Smooth muscle cell (in vitro differentiated cells): ENCODE measurements around the gene C1RL. TPM values are rescaled to one million over a fixed set of nuclear protein-coding genes. Genes with fewer than 3 reads are reported as not detected.
A peak's percentile ranks its signal among the peaks of the same experiment; 100 is the strongest.

Experiments
- DNase-seq: peaks from one replicate; lab custom pipeline; 2025; ENCODE audit not compliant: unreplicated experiment; lab: John Stamatoyannopoulos, UW
- H2AFZ ChIP-seq: fragments of 200-600 bp; sonication (generic); 2 replicates; pipeline ENCODE4 v1.6.0; 2016; ENCODE audit warnings: antibody characterized with exemption, low read depth, mild to moderate bottlenecking
- H3F3A ChIP-seq: fragments of 200-600 bp; sonication (generic); 2 replicates; pipeline ENCODE4 v1.6.0; 2017; ENCODE audit warnings: antibody characterized with exemption, low read depth
- H3K27ac ChIP-seq: fragments of 200-600 bp; sonication (generic); 2 replicates; pipeline ENCODE4 v1.5.1; 2016; ENCODE audit warnings: low read depth, mild to moderate bottlenecking
- H3K27me3 ChIP-seq: fragments of 200-600 bp; sonication (generic); 2 replicates; pipeline ENCODE4 v1.6.1; 2016; ENCODE audit warnings: low read depth, mild to moderate bottlenecking
- H3K36me3 ChIP-seq: fragments of 200-600 bp; sonication (generic); 2 replicates; pipeline ENCODE4 v1.5.1; 2016; ENCODE audit warnings: low read depth
- H3K4me1 ChIP-seq: fragments of 200-600 bp; sonication (generic); 2 replicates; pipeline ENCODE4 v1.5.1; 2016; ENCODE audit warnings: low read depth
- H3K4me2 ChIP-seq: fragments of 200-600 bp; sonication (generic); 2 replicates; pipeline ENCODE4 v1.6.0; 2016; ENCODE audit warnings: mild to moderate bottlenecking
- H3K4me3 ChIP-seq: fragments of 200-600 bp; sonication (generic); 2 replicates; pipeline ENCODE4 v1.5.1; 2016; ENCODE audit warnings: mild to moderate bottlenecking
- H3K79me2 ChIP-seq: fragments of 200-600 bp; sonication (generic); 2 replicates; pipeline ENCODE4 v1.6.0; 2016; ENCODE audit warnings: low read depth, mild to moderate bottlenecking
- H3K9ac ChIP-seq: fragments of 200-600 bp; sonication (generic); 2 replicates; pipeline ENCODE4 v1.6.0; 2016; ENCODE audit warnings: low read depth
- H3K9me3 ChIP-seq: fragments of 200-600 bp; sonication (generic); replicated peaks from 2 replicates; pipeline ENCODE4 v1.5.1; 2016; ENCODE audit warnings: low read depth
- H4K20me1 ChIP-seq: fragments of 200-600 bp; sonication (generic); 2 replicates; pipeline ENCODE4 v1.6.0; 2016; ENCODE audit warnings: low read depth
- WGBS: methylation state at CpG from one replicate; pipeline ENCODE4 v1.1.7; 2016; ENCODE audit warnings: low lambda C conversion rate; 5-methylcytosine and 5-hydroxymethylcytosine counted together
- polyA plus RNA-seq: library from polyadenylated mRNA; unstranded; fragments of >200 nt; fragmentation: Nextera tagmentation; extraction: Ambion mirVana; gene quantifications from 2 replicates; pipeline ENCODE4 v1.2.1, GENCODE V29; 2016
- total RNA-seq: library from RNA; depleted of rRNA; stranded (reverse); fragments of >200 nt; gene quantifications from 2 replicates; pipeline ENCODE4 v1.2.3, GENCODE V29; 2014
- TF ChIP-seq, protein P1 (sequence below): fragments of 200-600 bp; sonication (generic); IDR thresholded peaks from 2 replicates; pipeline ENCODE4 v1.5.1; 2017; ENCODE audit warnings: borderline replicate concordance, mild to moderate bottlenecking, antibody characterized with exemption; ENCODE audit not compliant: insufficient read depth, poor library complexity, severe bottlenecking

The C1RL gene
- total RNA-seq: 18.5 and 21.1 TPM in 2 replicates
- polyA plus RNA-seq: 8.7 and 9.8 TPM in 2 replicates

DNA sequence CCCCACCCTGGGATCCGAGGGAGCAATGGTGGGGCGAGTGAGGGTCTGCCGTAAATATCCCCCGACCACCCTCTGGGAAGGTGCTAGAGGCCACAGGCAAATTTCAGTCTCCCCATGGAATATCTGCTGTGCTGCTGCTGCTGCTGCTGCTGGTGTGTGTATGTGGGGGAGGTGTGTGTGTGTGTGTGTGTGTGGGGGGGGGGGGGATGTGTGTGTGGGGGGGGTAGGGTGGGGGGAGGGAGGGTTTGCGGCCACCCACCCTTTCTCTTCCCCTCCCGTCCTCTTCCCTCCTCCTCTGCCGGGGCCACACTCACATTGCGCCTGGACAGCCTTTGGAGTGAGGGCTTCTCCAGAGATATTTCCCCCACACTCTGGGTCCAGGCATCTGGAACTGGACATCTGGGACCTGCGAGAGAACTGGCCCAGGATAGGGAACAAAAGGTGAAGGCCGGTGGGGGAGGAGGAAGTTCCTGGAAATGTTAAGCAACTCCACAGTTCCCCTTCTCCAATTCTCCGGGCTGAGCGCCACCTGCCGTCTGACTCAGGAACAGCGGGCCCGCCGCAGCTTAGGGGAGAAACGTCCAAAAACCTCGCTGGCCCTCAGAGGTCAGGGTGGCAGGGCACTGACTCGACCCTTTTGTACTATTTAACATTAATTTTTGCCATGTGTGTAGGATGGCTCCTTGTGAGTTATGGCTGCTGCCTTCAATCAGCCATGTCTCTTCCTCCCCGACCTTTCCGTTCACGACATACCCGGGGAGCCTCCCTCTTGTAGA, at the start of gene C1RL:
Gene C1RL (minus strand): TSS at position 419 of the 776 bp plus-strand sequence. CDS start 34 bp downstream, at position 385.
- H3K4me3 ChIP-seq: peak within 1 kb of the TSS; percentile 83
- H3K79me2 ChIP-seq: peaks cover 14% of the 10 kb centered on the region
- H2AFZ ChIP-seq: peak within 1 kb of the TSS; percentile 96
- no peaks in the 10 kb centered on the region for H3K36me3 ChIP-seq
- H3K4me1 ChIP-seq: no peaks in the 10 kb centered on the region
- 24% methylated on average over 20 of the region's 23 CpGs for WGBS
- H3K9me3 ChIP-seq: no peaks in the 10 kb centered on the region
- peak within 1 kb of the TSS; percentile 52 for H3K27ac ChIP-seq
- peak; percentile 61 for DNase-seq
- H3K4me2 ChIP-seq: peak within 1 kb of the TSS; percentile 99
- peaks cover 5% of the 10 kb centered on the region for H4K20me1 ChIP-seq
- H3F3A ChIP-seq: no peaks in the 10 kb centered on the region
- H3K27me3 ChIP-seq: no peaks in the 10 kb centered on the region
- H3K9ac ChIP-seq: peak within 1 kb of the TSS; percentile 82
- TF ChIP-seq, protein P1, sequence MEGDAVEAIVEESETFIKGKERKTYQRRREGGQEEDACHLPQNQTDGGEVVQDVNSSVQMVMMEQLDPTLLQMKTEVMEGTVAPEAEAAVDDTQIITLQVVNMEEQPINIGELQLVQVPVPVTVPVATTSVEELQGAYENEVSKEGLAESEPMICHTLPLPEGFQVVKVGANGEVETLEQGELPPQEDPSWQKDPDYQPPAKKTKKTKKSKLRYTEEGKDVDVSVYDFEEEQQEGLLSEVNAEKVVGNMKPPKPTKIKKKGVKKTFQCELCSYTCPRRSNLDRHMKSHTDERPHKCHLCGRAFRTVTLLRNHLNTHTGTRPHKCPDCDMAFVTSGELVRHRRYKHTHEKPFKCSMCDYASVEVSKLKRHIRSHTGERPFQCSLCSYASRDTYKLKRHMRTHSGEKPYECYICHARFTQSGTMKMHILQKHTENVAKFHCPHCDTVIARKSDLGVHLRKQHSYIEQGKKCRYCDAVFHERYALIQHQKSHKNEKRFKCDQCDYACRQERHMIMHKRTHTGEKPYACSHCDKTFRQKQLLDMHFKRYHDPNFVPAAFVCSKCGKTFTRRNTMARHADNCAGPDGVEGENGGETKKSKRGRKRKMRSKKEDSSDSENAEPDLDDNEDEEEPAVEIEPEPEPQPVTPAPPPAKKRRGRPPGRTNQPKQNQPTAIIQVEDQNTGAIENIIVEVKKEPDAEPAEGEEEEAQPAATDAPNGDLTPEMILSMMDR: peak; percentile 94

DNA sequence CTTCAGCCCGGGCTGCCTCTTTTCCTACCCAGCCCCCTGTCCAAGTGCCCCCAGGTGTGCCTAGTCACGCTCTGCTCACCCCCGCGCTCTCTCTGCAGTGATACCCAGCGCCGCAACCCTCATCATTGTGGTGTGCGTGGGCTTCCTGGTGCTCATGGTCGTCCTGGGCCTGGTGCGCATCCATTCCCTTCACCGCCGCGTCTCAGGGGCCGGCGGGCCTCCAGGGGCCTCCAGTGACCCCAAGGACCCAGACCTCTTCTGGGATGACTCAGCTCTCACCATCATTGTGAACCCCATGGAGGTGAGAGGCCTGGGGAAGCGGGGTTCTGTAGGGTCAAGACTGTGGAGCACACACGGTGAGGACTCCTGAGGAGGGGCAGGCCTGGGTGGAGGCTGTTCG, 48.4 kb upstream of the C1RL start:
- Histone ChIP-seq H4K20me1 (no peaks in the 10 kb centered on the region), H3K36me3 (no peaks in the 10 kb centered on the region), H3F3A (no peaks in the 10 kb centered on the region), H3K4me3 (no peak overlapping the region), H3K9me3 (no peaks in the 10 kb centered on the region), H3K27me3 (no peaks in the 10 kb centered on the region), H3K4me1 (no peaks in the 10 kb centered on the region), H3K4me2 (no peak overlapping the region), H2AFZ (no peak overlapping the region), H3K27ac (no peak overlapping the region), H3K9ac (no peak overlapping the region), H3K79me2 (no peaks in the 10 kb centered on the region)
- TF ChIP-seq, protein P1: no peak
- WGBS: 95% methylated on average over 17 of the region's 17 CpGs
- DNase-seq: no peak

DNA sequence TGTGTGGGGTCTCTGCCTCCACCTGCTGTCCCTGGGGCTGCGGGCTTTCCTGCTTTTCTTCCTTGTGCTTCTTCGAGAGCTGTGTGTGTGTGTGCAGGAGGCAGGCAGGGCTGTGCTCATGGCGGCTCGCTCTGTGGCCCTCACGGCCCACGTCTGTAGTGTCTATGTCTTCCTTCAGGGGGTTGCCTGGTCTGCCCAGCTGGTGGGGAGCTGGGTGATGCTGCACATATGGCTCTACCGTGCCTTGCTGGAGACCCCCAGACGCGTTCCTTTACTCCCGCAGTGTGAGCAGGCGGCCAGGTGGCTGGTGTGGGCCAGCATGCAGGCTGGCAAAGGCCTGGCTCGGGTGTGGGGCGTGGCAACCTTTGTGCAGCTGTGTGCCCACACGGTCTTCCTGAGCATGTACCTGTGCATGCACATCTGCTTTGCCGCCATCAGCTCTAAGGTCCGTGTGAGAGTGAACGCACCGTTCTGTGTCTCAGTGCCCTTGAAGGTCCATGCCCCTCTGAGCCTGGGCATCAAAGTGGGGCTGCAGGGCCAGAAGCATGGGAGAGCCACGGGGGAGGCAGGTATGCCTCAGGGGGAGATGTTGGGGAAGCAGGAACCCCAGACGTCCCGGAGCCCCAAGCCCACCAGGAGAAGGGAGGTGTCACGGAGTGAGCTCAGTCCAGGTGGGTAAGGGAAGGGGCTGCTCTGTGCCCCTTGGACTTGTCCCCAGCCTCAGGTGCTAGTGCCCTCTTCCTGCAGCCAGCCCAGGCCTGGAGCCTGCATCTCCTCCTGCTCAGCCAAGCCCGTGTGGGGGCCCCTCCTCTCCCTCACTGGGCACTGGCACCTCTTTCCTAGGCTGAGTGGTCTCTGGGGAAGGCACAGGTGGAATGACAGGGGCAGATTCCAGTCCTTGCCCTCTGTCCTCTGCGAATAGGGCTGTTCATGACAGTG, 47.5 kb upstream of the C1RL start:
- Histone ChIP-seq H3K36me3 (no peaks in the 10 kb centered on the region), H3K4me1 (no peaks in the 10 kb centered on the region), H3K4me3 (no peak overlapping the region), H3F3A (no peaks in the 10 kb centered on the region), H3K27ac (no peak overlapping the region), H3K9ac (no peak overlapping the region), H3K79me2 (no peaks in the 10 kb centered on the region), H2AFZ (no peak overlapping the region), H4K20me1 (no peaks in the 10 kb centered on the region), H3K4me2 (no peak overlapping the region), H3K9me3 (no peaks in the 10 kb centered on the region), H3K27me3 (no peaks in the 10 kb centered on the region)
- WGBS: 93% methylated on average over 23 of the region's 24 CpGs
- TF ChIP-seq, protein P1: no peak
- DNase-seq: no peak
